Epidermal melanocyte (primary cell): ENCODE data around the gene FAM180B.
"Not testable (repeated sequence)": the region's sequence is repeated elsewhere in the genome, so short reads cannot be mapped to it uniquely, and the experiment has no call there.

Experiments
- DNase-seq: peaks from one replicate; pipeline ENCODE4 v3.0.0; 2011; ENCODE audit warnings: low spot score; ENCODE audit not compliant: insufficient read length

FAM180B gene

GRCh38 chr11:47586098-47586855, at the start of gene FAM180B:
Gene FAM180B, plus strand, starts transcription at chr11:47586678. Its CDS starts 91 bp downstream, at chr11:47586769.
- no peak for DNase-seq

GRCh38 chr11:47536915-47537314, 49.6 kb upstream of the FAM180B start:
- DNase-seq: no peak

GRCh38 chr11:47538741-47539565, 47.5 kb upstream of the FAM180B start:
- no peak for DNase-seq

GRCh38 chr11:47539681-47540039, 46.8 kb upstream of the FAM180B start:
- DNase-seq: no peak

GRCh38 chr11:47541070-47541469, 45.4 kb upstream of the FAM180B start:
- DNase-seq: no peak

- no peak for DNase-seq
These were observed 41.2 kb upstream of the FAM180B start for GRCh38 chr11:47545298-47545697.

GRCh38 chr11:47546274-47546673, 40.2 kb upstream of the FAM180B start:
- DNase-seq: not testable (repeated sequence)

- DNase-seq: no peak
These were observed 36.0 kb upstream of the FAM180B start for GRCh38 chr11:47550288-47551047.

- DNase-seq: no peak
These were observed 35.4 kb upstream of the FAM180B start for GRCh38 chr11:47551086-47551485.

- no peak for DNase-seq
These were observed 34.4 kb upstream of the FAM180B start for GRCh38 chr11:47552056-47552565.

GRCh38 chr11:47552566-47553405, 33.7 kb upstream of the FAM180B start, which contains the start of gene CELF1:
Gene CELF1, minus strand, starts transcription at chr11:47553132. Its CDS starts 53,609 bp downstream, at chr11:47499523.
- DNase-seq: peak; percentile 65

GRCh38 chr11:47553406-47553743, 33.1 kb upstream of the FAM180B start:
- no peak for DNase-seq

- not testable (repeated sequence) for DNase-seq
These were observed 29.5 kb upstream of the FAM180B start for GRCh38 chr11:47557004-47557403.

GRCh38 chr11:47558695-47559094, 27.8 kb upstream of the FAM180B start:
- no peak for DNase-seq

- no peak for DNase-seq
These were observed 26.1 kb upstream of the FAM180B start for GRCh38 chr11:47560426-47560825.

GRCh38 chr11:47562393-47562792, 24.1 kb upstream of the FAM180B start:
- not testable (repeated sequence) for DNase-seq

- not testable (repeated sequence) for DNase-seq
These were observed 22.1 kb upstream of the FAM180B start for GRCh38 chr11:47564366-47564765.

- no peak for DNase-seq
These were observed 21.5 kb upstream of the FAM180B start for GRCh38 chr11:47564933-47565339.

GRCh38 chr11:47565340-47566148, 20.9 kb upstream of the FAM180B start, which contains the start of gene PTPMT1:
Gene PTPMT1, plus strand, starts transcription at chr11:47565599. Its CDS starts 24 bp downstream, at chr11:47565623.
- DNase-seq: no peak
